Measurements from ENCODE around the gene DXO.

- TF ChIP-seq HDGF (IDR thresholded peaks at IDR 0.05; ENCODE audit: borderline replicate concordance) (no peak), SP1 (IDR thresholded peaks at IDR 0.05) (no peak), LEF1 (IDR thresholded peaks at IDR 0.05; ENCODE audit: borderline replicate concordance) (no peak), SUZ12 (IDR thresholded peaks at IDR 0.05) (no peak), PKNOX1 (IDR thresholded peaks at IDR 0.05) (peak; percentile 66), FOXA1 (IDR thresholded peaks at IDR 0.05) (no peak), BHLHE40 (IDR thresholded peaks at IDR 0.05; ENCODE audit: borderline replicate concordance) (no peak), FOXK2 (IDR thresholded peaks at IDR 0.05) (no peak), L3MBTL2 (conservative IDR thresholded peaks at IDR 0.05) (peak; percentile 95), ARNT (IDR thresholded peaks at IDR 0.05) (no peak), TARDBP (IDR thresholded peaks at IDR 0.05) (peak; percentile 97), ZNF384 (IDR thresholded peaks at IDR 0.05) (no peak), NFRKB (IDR thresholded peaks at IDR 0.05) (no peak)
Measured at GRCh38 chr6:31971993-31972708, at the start of gene DXO.

Measured in HEK293T (cell line).